GM18868 (cell line): ENCODE results near the gene SYN1.
A peak's percentile ranks its signal among the peaks of the same experiment; 100 is the strongest.

Experiments
- ATAC-seq: cut with Tn5 transposase; IDR thresholded peaks from one replicate; pipeline ENCODE4 v1.9.1; 2021; ENCODE audit warnings: mild to moderate bottlenecking, moderate library complexity; ENCODE audit not compliant: unreplicated experiment

SYN1 gene

GRCh38 chrX:47597222-47597621, 22.4 kb downstream of the SYN1 start:
- ATAC-seq = no peak

- ATAC-seq = no peak
Measured at GRCh38 chrX:47596256-47596655, 23.4 kb downstream of the SYN1 start.

GRCh38 chrX:47595716-47596251, 23.9 kb downstream of the SYN1 start:
- no peak for ATAC-seq

- ATAC-seq = no peak
Measured at GRCh38 chrX:47593522-47593921, 26.1 kb downstream of the SYN1 start.

- no peak for ATAC-seq
Measured at GRCh38 chrX:47590984-47591383, 28.7 kb downstream of the SYN1 start.

GRCh38 chrX:47587906-47588735, 31.5 kb downstream of the SYN1 start:
- no peak for ATAC-seq

DNA sequence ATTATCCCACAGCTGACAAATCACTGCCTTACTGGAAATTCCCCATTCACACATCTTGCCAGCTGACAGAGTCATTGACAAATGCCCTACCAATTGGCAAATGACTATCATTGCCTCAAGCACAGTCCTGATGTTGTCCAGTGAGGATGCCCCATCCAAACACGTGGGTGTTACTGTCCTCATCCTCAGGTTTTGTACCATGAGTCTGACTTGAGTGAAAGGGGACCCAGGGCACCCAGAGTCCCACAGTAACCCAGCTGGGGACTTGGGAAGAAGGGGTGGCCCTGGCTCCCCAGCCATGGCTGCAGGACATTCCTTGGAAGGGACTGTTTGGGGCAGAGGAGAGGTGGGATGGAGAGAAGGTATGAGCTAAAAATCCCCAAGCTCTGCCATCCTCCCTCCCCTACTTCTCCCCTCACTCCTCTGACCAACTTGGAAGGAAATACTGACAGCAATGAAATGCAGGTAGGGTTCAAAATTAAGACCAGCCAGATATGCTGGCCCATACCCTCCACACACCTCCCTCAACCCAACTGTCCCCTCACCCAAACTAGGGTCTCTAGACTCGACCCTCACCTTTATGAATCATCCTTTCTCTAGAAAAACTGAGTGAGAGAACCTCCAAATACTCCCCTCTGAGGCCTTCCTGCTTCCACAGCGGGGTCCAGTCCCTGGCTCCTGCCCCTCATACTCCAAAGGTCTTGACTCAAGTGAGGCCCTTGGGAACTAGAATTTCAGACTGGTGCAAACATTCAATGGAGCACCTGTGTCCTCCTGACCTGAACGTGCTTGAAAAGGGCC, 32.4 kb downstream of the SYN1 start:
- no peak for ATAC-seq

GRCh38 chrX:47586043-47586787, 33.4 kb downstream of the SYN1 start:
- no peak for ATAC-seq

GRCh38 chrX:47585273-47585672, 34.4 kb downstream of the SYN1 start:
- ATAC-seq = no peak

- no peak for ATAC-seq
Measured at GRCh38 chrX:47584714-47585113, 34.9 kb downstream of the SYN1 start.

DNA sequence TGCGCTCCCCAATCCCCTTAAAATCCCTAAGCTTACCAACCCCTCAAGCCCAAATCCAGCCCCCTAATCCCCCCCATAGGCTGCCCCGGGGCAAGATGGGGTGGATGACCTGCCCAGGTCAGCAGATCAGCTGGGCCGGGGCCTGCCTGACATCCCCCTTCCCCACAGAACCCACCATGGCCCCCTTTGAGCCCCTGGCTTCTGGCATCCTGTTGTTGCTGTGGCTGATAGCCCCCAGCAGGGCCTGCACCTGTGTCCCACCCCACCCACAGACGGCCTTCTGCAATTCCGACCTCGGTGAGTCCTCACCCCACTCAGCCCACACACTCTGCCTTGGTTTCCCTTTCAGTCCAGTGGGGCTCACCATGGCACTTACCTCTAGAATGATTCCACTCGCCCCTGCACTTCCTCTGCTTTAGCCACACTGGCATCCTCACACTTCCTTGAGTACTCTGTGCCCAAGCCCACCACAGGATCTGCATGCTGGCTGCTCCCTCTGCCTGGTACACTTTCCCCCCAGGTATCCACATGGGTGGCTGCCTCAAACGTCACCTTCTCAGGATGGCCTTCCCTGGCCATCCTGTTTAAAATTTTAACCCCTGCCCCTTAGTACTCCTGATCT, 36.3 kb downstream of the SYN1 start:
- ATAC-seq = no peak

- ATAC-seq = peak; percentile 94
Measured at GRCh38 chrX:47581731-47582647, 37.7 kb downstream of the SYN1 start, which contains the start of gene TIMP1. Gene TIMP1 (plus strand): TSS chrX:47582436. CDS start chrX:47583416, 980 bp downstream.

DNA sequence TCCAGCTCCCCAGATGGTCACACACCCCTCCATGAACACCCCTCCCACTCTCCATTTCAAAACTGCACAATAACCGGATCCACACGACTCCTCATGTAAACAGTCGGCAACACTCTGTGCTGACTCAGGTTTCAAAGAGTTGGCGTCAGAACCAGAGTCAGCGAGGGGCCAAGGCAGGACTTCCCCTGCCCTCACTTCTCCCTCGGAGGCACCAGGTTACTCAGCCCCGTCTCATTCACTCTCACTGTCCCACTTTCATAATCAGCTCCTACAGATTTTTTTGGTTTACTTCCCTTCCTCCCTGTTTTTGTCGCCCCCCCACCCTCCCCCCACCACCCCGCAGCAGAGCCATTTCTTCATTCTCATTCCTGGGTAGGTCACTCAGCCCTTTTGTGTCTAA, 40.1 kb downstream of the SYN1 start:
- no peak for ATAC-seq

DNA sequence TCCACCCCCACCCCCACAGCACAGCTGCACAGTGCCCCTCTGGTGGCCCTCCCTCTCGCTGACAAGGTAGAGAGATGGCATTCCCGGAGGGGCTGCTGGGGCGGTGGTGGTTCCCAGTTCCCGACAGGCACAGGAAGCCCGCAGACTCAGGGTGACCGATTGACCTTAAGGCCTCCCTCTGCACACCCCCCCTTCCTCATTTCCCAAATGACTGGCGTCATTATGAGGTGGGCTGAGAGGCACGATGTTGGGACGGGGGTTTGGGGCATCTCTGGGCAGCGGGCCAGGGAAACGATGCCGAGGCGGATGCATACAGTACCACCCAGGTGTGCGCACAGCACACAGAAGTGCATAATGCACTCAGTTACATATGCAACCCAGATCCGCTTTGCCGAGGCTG, 41.0 kb downstream of the SYN1 start:
- no peak for ATAC-seq

DNA sequence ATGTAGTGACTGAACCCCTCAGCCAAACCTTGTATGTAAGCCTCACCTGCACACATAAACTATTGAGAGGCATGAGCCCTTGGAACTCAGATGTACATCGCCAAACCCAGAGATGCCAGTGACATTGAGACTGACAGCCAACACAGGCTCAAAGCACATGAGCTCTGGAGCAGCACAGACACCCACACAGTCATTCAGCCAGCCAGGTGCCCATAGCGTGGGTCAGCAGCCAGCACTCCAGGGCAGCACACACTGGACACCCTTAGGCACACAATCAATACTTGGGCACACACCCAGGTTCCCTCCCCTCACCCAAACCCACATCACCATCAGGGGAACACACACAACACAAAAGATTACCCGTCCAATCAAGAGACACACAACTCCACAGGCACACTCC, 41.8 kb downstream of the SYN1 start:
- no peak for ATAC-seq

- no peak for ATAC-seq
Measured at GRCh38 chrX:47577424-47577823, 42.2 kb downstream of the SYN1 start.

DNA sequence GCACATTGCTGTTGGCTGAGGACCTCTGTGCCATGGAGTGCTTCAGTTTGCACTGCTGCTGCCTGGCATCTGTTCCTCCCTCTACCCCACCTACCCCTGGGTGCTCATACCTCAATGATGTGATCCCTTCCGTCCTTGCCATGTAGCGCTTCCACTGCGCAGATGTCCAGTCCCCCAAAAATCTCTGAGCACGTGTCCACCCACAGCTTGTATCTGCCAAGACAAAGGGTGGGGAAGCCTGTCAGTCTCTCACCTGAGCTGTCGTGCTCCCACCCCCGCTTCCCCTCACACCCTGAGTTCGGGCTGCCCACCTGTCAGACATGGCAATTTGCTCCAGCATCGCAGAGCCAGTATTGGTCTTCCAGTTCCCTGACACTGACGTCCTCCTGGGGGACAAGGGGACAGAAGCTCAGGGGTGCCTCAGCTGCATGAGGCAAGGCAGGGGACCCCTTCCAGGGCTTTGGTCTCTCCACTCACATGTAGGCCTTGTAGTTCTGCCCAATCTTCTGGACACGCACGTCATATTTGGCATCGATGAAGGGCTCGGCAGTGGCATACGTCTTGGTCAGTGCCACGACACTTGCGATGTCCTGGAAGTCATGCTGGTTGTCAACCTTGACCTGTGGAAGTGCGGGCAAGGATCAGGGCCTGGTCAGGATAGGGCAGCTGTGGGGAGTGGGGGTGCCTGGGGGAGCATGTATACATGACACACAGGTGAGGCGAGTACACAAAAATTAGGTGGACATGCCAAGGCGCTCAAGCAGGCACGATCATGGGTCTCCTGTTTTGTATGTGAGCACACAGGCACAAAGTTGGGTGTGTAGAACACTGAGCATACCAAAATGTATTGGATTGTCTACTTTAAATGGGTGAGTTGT, 43.4 kb downstream of the SYN1 start:
- no peak for ATAC-seq

DNA sequence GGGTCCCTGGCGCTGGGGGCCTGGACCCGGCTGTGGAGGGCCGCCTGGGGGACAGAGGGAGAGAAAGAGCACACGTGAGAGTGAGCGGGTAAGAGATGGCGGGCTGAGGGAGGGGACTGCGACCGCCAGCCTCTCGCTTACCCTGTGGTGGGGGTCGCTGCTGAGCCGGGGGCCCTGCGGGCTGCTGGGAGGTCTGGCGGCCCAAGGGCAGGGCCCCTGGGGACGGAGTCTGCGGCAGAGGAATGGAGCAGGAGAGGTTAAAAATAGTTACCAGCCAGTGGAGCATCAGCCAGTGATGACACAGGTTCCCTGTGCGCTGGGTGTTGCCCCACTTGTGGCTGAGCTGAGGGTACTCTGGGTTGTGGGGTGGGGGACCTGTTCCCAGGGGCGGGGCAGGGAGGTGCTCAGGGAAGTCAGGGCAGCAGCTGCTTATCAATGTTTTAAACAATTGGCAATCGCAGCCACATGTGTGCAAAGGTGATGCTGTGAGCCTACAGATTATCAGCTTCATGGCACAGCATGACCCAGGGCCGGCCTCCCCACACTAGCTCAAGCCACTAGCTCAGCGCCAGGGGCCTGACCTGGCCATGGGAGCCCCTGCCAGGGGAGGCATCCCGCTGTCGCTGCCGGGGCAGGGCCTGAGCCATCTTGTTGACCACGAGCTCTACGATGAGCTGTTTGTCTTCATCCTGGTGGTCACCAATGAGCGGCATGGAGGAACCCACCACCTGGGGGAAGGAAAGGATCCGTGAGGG, 44.9 kb downstream of the SYN1 start:
- ATAC-seq = no peak
